Adipose tissue (tissue), 3 donors: Measurements from ENCODE around the gene MAP10. TPM values are rescaled to one million over a fixed set of nuclear protein-coding genes. Genes with fewer than 3 reads are reported as not detected.
"Not testable (repeated sequence)": the region's sequence is repeated elsewhere in the genome, so short reads cannot be mapped to it uniquely, and the experiment has no call there.

Source experiments
- H3K27ac ChIP-seq: one replicate; pipeline ENCODE4 v1.5.1; 2013; ENCODE audit warnings: low read depth, low read length
- WGBS, 3 donors: extraction: QIAGEN DNeasy Blood & Tissue Kit; methylation state at CpG; one replicate each; pipeline ENCODE4 v1.1.7; 2013; 5-methylcytosine and 5-hydroxymethylcytosine counted together
- polyA plus RNA-seq, 3 donors: library from polyadenylated mRNA; stranded (reverse); fragments of 200-250 nt; gene quantifications; one replicate each; pipeline ENCODE4 v1.2.3, GENCODE V29; 2013
- donor health status: healthy with polysubstance abuse.
- donor health status: Bipolar disorder and iron deficiency.
- donor health status: healthy.

MAP10 gene
- 1 to 10 TPM in 2 of 3 donors, under 1 TPM in 1; 0.91 to 1.6 (median 1.2) TPM for polyA plus RNA-seq

- peak within 1 kb of the TSS; percentile 72 for H3K27ac ChIP-seq
- 5 to 8% (median 6%) methylated on average over 73 to 75 of the region's 75 CpGs for WGBS, 3 donors
Observed at GRCh38 chr1:232805269-232806185, at the start of gene MAP10. Gene MAP10 (plus strand): TSS chr1:232805416. CDS start chr1:232805450, 34 bp downstream.

- WGBS, 3 donors, result 63 to 85% (median 85%) methylated on average over 4 of the region's 4 CpGs
- no peak overlapping the region for H3K27ac ChIP-seq
Observed at GRCh38 chr1:232764458-232765251, 40.6 kb upstream of the MAP10 start.

GRCh38 chr1:232765542-232765941, 39.7 kb upstream of the MAP10 start:
- WGBS, 3 donors, result 59 to 74% (median 63%) methylated on average over 6 of the region's 6 CpGs
- H3K27ac ChIP-seq, result no peak overlapping the region

GRCh38 chr1:232766241-232766890, 38.9 kb upstream of the MAP10 start:
- H3K27ac ChIP-seq, result no peak overlapping the region
- 43 to 56% (median 54%) methylated on average over 8 of the region's 8 CpGs for WGBS, 3 donors

- WGBS, 3 donors, result 40 to 82% (median 45%) methylated on average over 1 of the region's 1 CpG
Observed at GRCh38 chr1:232766904-232767303, 38.3 kb upstream of the MAP10 start.

GRCh38 chr1:232767305-232768074, 37.7 kb upstream of the MAP10 start:
- 39 to 70% (median 42%) methylated on average over 14 of the region's 14 CpGs for WGBS, 3 donors
- H3K27ac ChIP-seq, result no peak overlapping the region

More at GRCh38 chr1:232766904-232767303, 38.3 kb upstream of the MAP10 start:
- no peak overlapping the region for H3K27ac ChIP-seq

- H3K27ac ChIP-seq, result no peak overlapping the region
- 89 to 95% (median 90%) methylated on average over 2 of the region's 2 CpGs for WGBS, 3 donors
Observed at GRCh38 chr1:232768793-232769192, 36.4 kb upstream of the MAP10 start.

- WGBS, 3 donors, result 86 to 88% (median 87%) methylated on average over 2 of the region's 2 CpGs
- no peak overlapping the region for H3K27ac ChIP-seq
Observed at GRCh38 chr1:232769733-232770132, 35.5 kb upstream of the MAP10 start.

- no peak overlapping the region for H3K27ac ChIP-seq
- 91 to 98% (median 95%) methylated on average over 9 of the region's 9 CpGs for WGBS, 3 donors
Observed at GRCh38 chr1:232773752-232774151, 31.5 kb upstream of the MAP10 start.

- 64 to 84% (median 68%) methylated on average over 3 of the region's 3 CpGs for WGBS, 3 donors
- H3K27ac ChIP-seq, result no peak overlapping the region
Observed at GRCh38 chr1:232776526-232777106, 28.6 kb upstream of the MAP10 start.

- WGBS, 3 donors, result 88 to 96% (median 96%) methylated on average over 9 of the region's 9 CpGs
- no peak overlapping the region for H3K27ac ChIP-seq
Observed at GRCh38 chr1:232780354-232780753, 24.9 kb upstream of the MAP10 start.

GRCh38 chr1:232784794-232785193, 20.4 kb upstream of the MAP10 start:
- WGBS, 3 donors, result 83 to 92% (median 90%) methylated on average over 7 of the region's 7 CpGs
- H3K27ac ChIP-seq, result no peak overlapping the region

- 88 to 100% methylated on average over 1 of the region's 1 CpG; no CpG with 5 or more reads in 1 of the 3 donors for WGBS, 3 donors
- not testable (repeated sequence) for H3K27ac ChIP-seq
Observed at GRCh38 chr1:232785630-232786029, 19.6 kb upstream of the MAP10 start.

GRCh38 chr1:232786845-232787455, 18.3 kb upstream of the MAP10 start:
- H3K27ac ChIP-seq, result no peak overlapping the region
- 74 to 92% (median 80%) methylated on average over 7 of the region's 7 CpGs for WGBS, 3 donors

GRCh38 chr1:232788235-232788872, 16.9 kb upstream of the MAP10 start:
- 67 to 89% (median 87%) methylated on average over 7 of the region's 7 CpGs for WGBS, 3 donors
- H3K27ac ChIP-seq, result no peak overlapping the region

- no peak overlapping the region for H3K27ac ChIP-seq
Observed at GRCh38 chr1:232789651-232790050, 15.6 kb upstream of the MAP10 start.

GRCh38 chr1:232792949-232793348, 12.3 kb upstream of the MAP10 start:
- no peak overlapping the region for H3K27ac ChIP-seq
